ENCODE data around the gene TNNT1.

DNA sequence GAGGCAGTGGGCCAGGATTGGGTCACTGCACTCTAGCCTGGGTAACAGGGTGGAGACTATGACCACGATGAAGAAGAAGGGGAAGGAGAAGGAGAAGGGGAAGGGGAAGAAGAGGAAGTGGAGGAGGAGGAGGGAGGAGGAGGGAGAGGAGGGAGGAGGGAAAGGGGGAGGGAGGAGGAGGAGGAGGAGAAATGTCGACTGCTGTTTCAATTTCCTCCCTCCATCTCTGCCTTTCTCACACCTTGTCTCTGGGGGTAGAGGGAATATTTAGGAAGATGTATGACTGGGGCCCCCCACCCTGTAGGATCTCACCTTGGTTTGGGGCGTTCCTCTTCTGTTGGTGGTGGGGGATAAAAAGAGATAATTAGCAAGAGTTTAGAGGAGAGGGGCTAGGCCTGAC lies 3.8 kb downstream of the TNNT1 start:
- no peak for TF ChIP-seq YY1 (IDR thresholded peaks at IDR 0.05; ENCODE audit: insufficient read depth, insufficient read length)
- no peak for TF ChIP-seq SUZ12 (IDR thresholded peaks at IDR 0.05; ENCODE audit: extremely low read depth, insufficient read depth, insufficient read length)
- TF ChIP-seq ZNF274 (IDR thresholded peaks at IDR 0.05; ENCODE audit: low read depth, low read length) = no peak

All from NT2/D1 (cell line).